Activated CD4-positive, CD25-positive, alpha-beta regulatory T cell (primary cell): ENCODE data around the gene CEP112.
"Not testable (repeated sequence)": the region's sequence is repeated elsewhere in the genome, so short reads cannot be mapped to it uniquely, and the experiment has no call there.

Experiments used
- DNase-seq, 4 experiments: peaks; one replicate each; lab custom pipeline; 2025; lab: John Stamatoyannopoulos, UW

The CEP112 gene

GRCh38 chr17:65776890-65777289 lies 415.0 kb downstream of the CEP112 start:
- no peak for DNase-seq

- DNase-seq, result no peak
Observed at GRCh38 chr17:65774787-65775186, 417.1 kb downstream of the CEP112 start.

- DNase-seq, result no peak
Observed at GRCh38 chr17:65772989-65773388, 418.9 kb downstream of the CEP112 start.

- no peak for DNase-seq
Observed at GRCh38 chr17:65771704-65772103, 420.2 kb downstream of the CEP112 start.

GRCh38 chr17:65763786-65764185 lies 428.1 kb downstream of the CEP112 start:
- DNase-seq, result no peak

- no peak for DNase-seq
Observed at GRCh38 chr17:65762973-65763372, 429.0 kb downstream of the CEP112 start.

- no peak for DNase-seq
Observed at GRCh38 chr17:65759532-65759931, 432.4 kb downstream of the CEP112 start.

- no peak for DNase-seq
Observed at GRCh38 chr17:65756760-65757159, 435.2 kb downstream of the CEP112 start.

- DNase-seq, result no peak
Observed at GRCh38 chr17:65755799-65756198, 436.1 kb downstream of the CEP112 start.

- DNase-seq, result no peak
Observed at GRCh38 chr17:65754630-65755029, 437.3 kb downstream of the CEP112 start.

GRCh38 chr17:65754081-65754480 lies 437.9 kb downstream of the CEP112 start:
- no peak for DNase-seq

- no peak for DNase-seq
Observed at GRCh38 chr17:65753348-65753747, 438.6 kb downstream of the CEP112 start.

GRCh38 chr17:65751263-65751662 lies 440.7 kb downstream of the CEP112 start:
- DNase-seq, result no peak

- peak in 1 of 4 experiments; percentile 1 for DNase-seq
Observed at GRCh38 chr17:65750631-65751115, 441.3 kb downstream of the CEP112 start.

GRCh38 chr17:65750166-65750565 lies 441.8 kb downstream of the CEP112 start:
- no peak for DNase-seq

- no peak for DNase-seq
Observed at GRCh38 chr17:65749479-65749878, 442.5 kb downstream of the CEP112 start.

- no peak for DNase-seq
Observed at GRCh38 chr17:65745241-65745640, 446.7 kb downstream of the CEP112 start.

- no peak for DNase-seq
Observed at GRCh38 chr17:65743308-65743655, 448.7 kb downstream of the CEP112 start.

- no peak for DNase-seq
Observed at GRCh38 chr17:65742403-65743307, 449.3 kb downstream of the CEP112 start.

- no peak for DNase-seq
Observed at GRCh38 chr17:65741710-65742109, 450.2 kb downstream of the CEP112 start.

- no peak for DNase-seq
Observed at GRCh38 chr17:65739034-65739433, 452.9 kb downstream of the CEP112 start.

- no peak for DNase-seq
Observed at GRCh38 chr17:65737451-65737850, 454.5 kb downstream of the CEP112 start.

- DNase-seq, result no peak
Observed at GRCh38 chr17:65733314-65733713, 458.6 kb downstream of the CEP112 start.

- DNase-seq, result not testable (repeated sequence)
Observed at GRCh38 chr17:65732667-65733066, 459.3 kb downstream of the CEP112 start.
